Endometrial microvascular endothelial cells (primary cell): ENCODE measurements around the gene ITIH3. TPM values are rescaled to one million over a fixed set of nuclear protein-coding genes. Genes with fewer than 3 reads are reported as not detected.

Source experiments
- in situ Hi-C: cut with HindIII; loops from 2 replicates; pipeline ENCODE4 v1.10.0; 2017; ENCODE audit warnings: low sequenced_read_pairs, low pct_unique_long_range_greater_than_20kb; ENCODE audit errors: inconsistent ontology term
- total RNA-seq: library from RNA; depleted of rRNA; stranded (reverse); fragments of >200 nt; gene quantifications from one replicate; pipeline ENCODE4 v1.2.3, GENCODE V29; 2015; ENCODE audit errors: inconsistent ontology term

ITIH3 gene
- total RNA-seq, 1 donor from 2014 or later, result not detected

DNA sequence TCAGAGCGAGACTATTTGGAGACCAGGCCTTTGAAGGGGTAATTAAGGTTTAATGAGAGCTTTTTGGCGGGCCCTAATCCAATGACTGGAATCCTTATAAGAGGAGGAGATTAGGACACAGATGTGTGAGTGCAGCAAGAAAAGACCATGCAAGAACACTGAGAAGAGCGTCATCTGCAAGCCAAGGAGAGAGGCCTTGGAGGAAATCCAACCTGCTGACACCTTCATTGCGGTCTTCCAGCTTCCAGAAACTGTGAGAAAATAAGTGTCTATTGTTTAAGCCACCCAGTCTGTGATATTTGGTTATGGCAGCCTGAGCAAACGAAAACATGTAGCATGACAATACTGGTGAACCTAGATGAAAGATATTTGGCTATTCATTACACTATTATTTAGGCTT, 63.3 kb downstream of the ITIH3 start:
- in situ Hi-C loops, result no loop called here

Other genes starting within 250 kb of the ITIH3 start
- gene PBRM1, start 108.9 kb upstream of the ITIH3 start, total RNA-seq, result 50.3 TPM
- gene GNL3, start 108.8 kb upstream of the ITIH3 start, total RNA-seq, result 93.8 TPM
- gene GLT8D1, start 89.0 kb upstream of the ITIH3 start, total RNA-seq, result 74.8 TPM
- 115 TPM for gene SPCS1, start 88.7 kb upstream of the ITIH3 start, total RNA-seq
- 10.2 TPM for gene NEK4, start 23.9 kb upstream of the ITIH3 start, total RNA-seq
- gene ITIH1, start 17.2 kb upstream of the ITIH3 start, total RNA-seq, result not detected
- not detected for gene ITIH4, start 35.9 kb downstream of the ITIH3 start, total RNA-seq
- gene MUSTN1, start 40.2 kb downstream of the ITIH3 start, total RNA-seq, result 0.46 TPM
- 12.6 TPM for gene STIMATE, start 102.8 kb downstream of the ITIH3 start, total RNA-seq